A673 (cell line): ENCODE measurements around the gene NTNG1. TPM values are rescaled to one million over a fixed set of nuclear protein-coding genes. Genes with fewer than 3 reads are reported as not detected.

Experiments
- BruUV-seq: library from RNA; stranded (reverse); fragments of 400-500 nt; replicated peaks from 2 replicates; lab custom pipeline; 2021; lab: Mats Ljungman, UMichigan
- CTCF ChIA-PET: fragments of 300-600 bp; sonication (Branson Sonifier 250); formaldehyde crosslinking; loops from one replicate; lab custom pipeline; 2022; ENCODE audit warnings: antibody characterized with exemption; lab: Charles Lee
- POLR2A ChIA-PET: fragments of 300-600 bp; sonication (Branson Sonifier 250); formaldehyde crosslinking; loops from one replicate; lab custom pipeline; 2022; ENCODE audit warnings: antibody characterized with exemption; ENCODE audit not compliant: low non-redundant PET; lab: Charles Lee
- DNase-seq: peaks from one replicate; pipeline ENCODE4 v3.0.0-alpha.2; 2015; ENCODE audit warnings: low spot score
- H3K27ac ChIP-seq: fragments of 200-600 bp; sonication (generic); 2 replicates; pipeline ENCODE4 v1.5.1; 2016; ENCODE audit warnings: mixed run types, low read depth, mild to moderate bottlenecking, mixed read lengths, antibody characterized with exemption, low read length; ENCODE audit not compliant: poor library complexity, severe bottlenecking
- H3K27me3 ChIP-seq: fragments of 200-600 bp; sonication (generic); replicated peaks from 2 replicates; pipeline ENCODE4 v1.6.1; 2017; ENCODE audit warnings: mixed run types, low read depth, mild to moderate bottlenecking, mixed read lengths, antibody characterized with exemption, low read length; ENCODE audit not compliant: insufficient read depth, poor library complexity
- H3K36me3 ChIP-seq: fragments of 200-600 bp; sonication (generic); 2 replicates; pipeline ENCODE4 v1.6.1; 2016; ENCODE audit warnings: mixed run types, mild to moderate bottlenecking, mixed read lengths, antibody characterized with exemption, low read length; ENCODE audit not compliant: insufficient read depth, poor library complexity, severe bottlenecking
- H3K4me1 ChIP-seq: fragments of 200-600 bp; sonication (generic); 2 replicates; pipeline ENCODE4 v1.6.1; 2017; ENCODE audit warnings: mixed run types, mild to moderate bottlenecking, mixed read lengths, antibody characterized with exemption, low read length; ENCODE audit not compliant: insufficient read depth, poor library complexity, severe bottlenecking
- H3K4me3 ChIP-seq: fragments of 200-600 bp; sonication (generic); 2 replicates; pipeline ENCODE4 v1.5.1; 2016; ENCODE audit warnings: low read depth, mixed run types, mild to moderate bottlenecking, mixed read lengths, low read length; ENCODE audit not compliant: poor library complexity, severe bottlenecking
- H3K9me3 ChIP-seq: fragments of 200-600 bp; sonication (generic); 2 replicates; pipeline ENCODE4 v1.6.1; 2016; ENCODE audit warnings: mixed run types, low read depth, mild to moderate bottlenecking, mixed read lengths, antibody characterized with exemption, low read length; ENCODE audit not compliant: poor library complexity, severe bottlenecking
- EZH2 ChIP-seq: fragments of 200-600 bp; sonication (generic); IDR thresholded peaks from 2 replicates; pipeline ENCODE4 v1.6.1; 2017; ENCODE audit warnings: borderline replicate concordance, low read depth, mild to moderate bottlenecking, mixed read lengths, antibody characterized with exemption, low read length; ENCODE audit not compliant: poor library complexity, severe bottlenecking
- intact Hi-C: fragments of 100-400 bp; cut with micrococcal nuclease; formaldehyde crosslinking; loops from one replicate; pipeline ENCODE4 v1.10.0; 2022; ENCODE audit not compliant: unreplicated experiment
- total RNA-seq: library from RNA; stranded (reverse); gene quantifications from 2 replicates; pipeline ENCODE4 v1.2.3, GENCODE V29; 2021
- TF ChIP-seq, protein P1 (sequence below): fragments of 300-800, 200-600 bp; sonication (generic); conservative IDR thresholded peaks from 2 replicates; pipeline ENCODE4 v1.5.1; 2017; ENCODE audit warnings: low read depth, mild to moderate bottlenecking, antibody characterized with exemption, low read length, moderate library complexity, mixed read lengths

Gene NTNG1
- total RNA-seq, 1 experiment from 2014 or later = 91.5 TPM

DNA sequence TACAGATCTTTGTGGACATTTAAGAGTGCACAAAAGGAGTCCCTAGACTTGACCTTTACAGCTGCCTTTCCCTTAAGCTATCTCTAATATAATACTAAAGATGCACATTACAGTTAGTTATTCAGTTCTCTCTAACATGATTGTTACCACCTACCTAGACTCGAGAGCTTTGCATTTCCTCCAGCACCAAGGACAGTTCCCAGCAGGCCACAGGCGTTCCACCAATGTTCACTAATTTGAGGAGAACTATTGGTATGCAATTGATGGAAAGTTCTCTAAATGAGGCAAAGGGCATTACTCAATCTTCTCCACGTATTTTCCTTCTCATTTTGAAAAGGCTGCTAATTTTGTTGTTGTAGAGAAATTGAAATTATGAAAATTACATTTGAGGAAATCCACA is 5.4 kb upstream of the NTNG1 start:
- CTCF ChIA-PET = no interaction called here

DNA sequence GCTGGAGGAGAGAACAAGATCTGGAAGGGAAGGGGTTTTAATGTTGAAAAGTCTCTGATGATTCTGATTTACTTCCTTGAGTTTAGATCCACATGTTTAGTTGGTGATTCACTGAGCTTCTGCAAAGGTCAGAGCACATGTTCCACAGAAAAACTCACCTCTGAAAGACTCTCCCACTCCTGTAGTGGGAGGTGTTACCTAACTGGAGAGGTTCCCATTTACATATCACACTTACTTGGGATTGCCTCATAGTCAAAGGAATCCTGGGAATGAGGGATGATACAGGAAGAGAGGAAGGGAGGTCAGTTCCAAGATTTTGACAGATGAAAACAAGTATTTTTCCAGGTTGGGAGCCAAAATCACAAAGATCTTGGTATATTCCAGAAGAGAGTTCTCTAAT is 2.7 kb upstream of the NTNG1 start:
- DNase-seq = no peak
- Histone ChIP-seq H3K9me3 (no peaks in the 10 kb centered on the region), H3K4me3 (no peak overlapping the region), H3K4me1 (peaks cover 14% of the 10 kb centered on the region), H3K36me3 (no peaks in the 10 kb centered on the region), H3K27me3 (no peaks in the 10 kb centered on the region), H3K27ac (no peak overlapping the region)
- ChIA-PET POLR2A (interaction anchor here (0.6 kb wide), 1 partner anchor 271 kb away, joined by 3 read pairs; no protein-coding TSS in a partner anchor), CTCF (no interaction called here)
- TF ChIP-seq EZH2 = no peak
- TF ChIP-seq, protein P1, sequence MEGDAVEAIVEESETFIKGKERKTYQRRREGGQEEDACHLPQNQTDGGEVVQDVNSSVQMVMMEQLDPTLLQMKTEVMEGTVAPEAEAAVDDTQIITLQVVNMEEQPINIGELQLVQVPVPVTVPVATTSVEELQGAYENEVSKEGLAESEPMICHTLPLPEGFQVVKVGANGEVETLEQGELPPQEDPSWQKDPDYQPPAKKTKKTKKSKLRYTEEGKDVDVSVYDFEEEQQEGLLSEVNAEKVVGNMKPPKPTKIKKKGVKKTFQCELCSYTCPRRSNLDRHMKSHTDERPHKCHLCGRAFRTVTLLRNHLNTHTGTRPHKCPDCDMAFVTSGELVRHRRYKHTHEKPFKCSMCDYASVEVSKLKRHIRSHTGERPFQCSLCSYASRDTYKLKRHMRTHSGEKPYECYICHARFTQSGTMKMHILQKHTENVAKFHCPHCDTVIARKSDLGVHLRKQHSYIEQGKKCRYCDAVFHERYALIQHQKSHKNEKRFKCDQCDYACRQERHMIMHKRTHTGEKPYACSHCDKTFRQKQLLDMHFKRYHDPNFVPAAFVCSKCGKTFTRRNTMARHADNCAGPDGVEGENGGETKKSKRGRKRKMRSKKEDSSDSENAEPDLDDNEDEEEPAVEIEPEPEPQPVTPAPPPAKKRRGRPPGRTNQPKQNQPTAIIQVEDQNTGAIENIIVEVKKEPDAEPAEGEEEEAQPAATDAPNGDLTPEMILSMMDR = no peak
- intact Hi-C loops = no loop called here
- no TSS peak for BruUV-seq

More for the DNA sequence above, 5.4 kb upstream of the NTNG1 start:
- no peaks in the 10 kb centered on the region for H3K27me3 ChIP-seq
- POLR2A ChIA-PET = interaction anchor here (0.8 kb wide), 1 partner anchor 1040 kb away, joined by 3 read pairs; no protein-coding TSS in a partner anchor
- TF ChIP-seq EZH2 = no peak
- TF ChIP-seq, protein P1 = no peak
- H3K9me3 ChIP-seq = no peaks in the 10 kb centered on the region
- intact Hi-C loops = no loop called here
- peak; percentile 72 for DNase-seq
- BruUV-seq = no TSS peak
- no peak overlapping the region for H3K27ac ChIP-seq
- peaks cover 14% of the 10 kb centered on the region for H3K4me1 ChIP-seq
- no peaks in the 10 kb centered on the region for H3K36me3 ChIP-seq
- H3K4me3 ChIP-seq = no peak overlapping the region

DNA sequence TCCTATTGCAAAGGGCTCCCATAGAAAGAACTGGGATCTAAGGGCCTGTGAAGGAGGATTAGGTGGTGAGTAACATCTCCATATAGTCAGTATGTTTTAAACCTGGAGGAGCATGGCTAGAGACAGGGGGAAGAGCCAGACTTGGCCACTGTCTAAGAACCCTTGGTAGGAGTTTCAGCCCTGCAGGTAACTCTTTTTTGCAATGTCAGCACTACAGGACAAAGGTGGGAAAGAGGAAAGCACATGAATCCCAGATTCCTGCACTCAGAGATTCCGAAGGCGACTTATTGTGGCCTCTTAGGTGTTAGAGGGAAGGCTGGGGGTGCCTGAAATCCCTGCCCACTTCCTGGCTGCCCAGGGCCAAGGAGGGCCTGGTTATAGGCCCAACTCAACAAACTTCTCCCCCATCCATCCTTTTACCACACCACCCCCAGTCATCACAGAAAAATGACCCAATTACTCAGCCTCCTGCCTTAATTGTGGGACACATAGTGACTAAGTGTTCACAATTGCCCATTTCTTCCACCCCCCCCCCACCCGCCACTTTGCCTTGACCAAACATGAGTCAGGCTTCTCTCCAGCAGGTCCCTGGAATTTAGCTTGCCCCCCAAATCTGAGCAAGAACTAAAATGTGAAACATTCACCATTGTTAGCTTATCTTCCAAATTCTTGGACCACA is 1.9 kb upstream of the NTNG1 start:
- BruUV-seq = no TSS peak
- intact Hi-C loops = no loop called here
- DNase-seq = no peak
- H3K27me3 ChIP-seq = no peaks in the 10 kb centered on the region
- TF ChIP-seq, protein P1 = no peak
- no peak for TF ChIP-seq EZH2
- H3K9me3 ChIP-seq = no peaks in the 10 kb centered on the region
- ChIA-PET POLR2A (interaction anchor here (0.9 kb wide), 1 partner anchor 35 kb away, joined by 13 read pairs; no protein-coding TSS in a partner anchor), CTCF (no interaction called here)
- H3K4me1 ChIP-seq = peaks cover 14% of the 10 kb centered on the region
- no peaks in the 10 kb centered on the region for H3K36me3 ChIP-seq
- H3K4me3 ChIP-seq = peak overlapping the region; percentile 92
- H3K27ac ChIP-seq = no peak overlapping the region
